MG63 (cell line): ENCODE results near the gene FAM135A. TPM values are rescaled to one million over a fixed set of nuclear protein-coding genes. Genes with fewer than 3 reads are reported as not detected.
A peak's percentile ranks its signal among the peaks of the same experiment; 100 is the strongest.

Experiments used
- DNase-seq: peaks from one replicate; pipeline ENCODE4 v3.0.0-alpha.2; 2020
- H3K27me3 ChIP-seq: fragments of 250-450 bp; sonication (Bioruptor Pico); 2 replicates; pipeline ENCODE4 v1.5.1; 2020; ENCODE audit warnings: mild to moderate bottlenecking, moderate library complexity
- H3K36me3 ChIP-seq: fragments of 250-450 bp; sonication (Bioruptor Pico); 2 replicates; pipeline ENCODE4 v1.5.1; 2020; ENCODE audit warnings: mild to moderate bottlenecking, moderate library complexity
- H3K4me3 ChIP-seq: fragments of 250-450 bp; sonication (Bioruptor Pico); 2 replicates; pipeline ENCODE4 v1.5.1; 2020; ENCODE audit warnings: mild to moderate bottlenecking, moderate library complexity
- H3K9me3 ChIP-seq: fragments of 250-450 bp; sonication (Bioruptor Pico); 2 replicates; pipeline ENCODE4 v1.5.1; 2020; ENCODE audit warnings: mild to moderate bottlenecking, moderate library complexity
- total RNA-seq: library from RNA; depleted of rRNA; stranded (reverse); fragments of >200 nt; shearing (Covaris generic); gene quantifications from 2 replicates; pipeline ENCODE4 v1.2.3, GENCODE V29; 2014; ENCODE audit warnings: low replicate concordance

FAM135A gene
- total RNA-seq, 1 experiment from 2014 or later: 6.7 TPM

- Histone ChIP-seq H3K4me3 (no peak overlapping the region), H3K9me3 (no peaks in the 10 kb centered on the region), H3K36me3 (no peaks in the 10 kb centered on the region), H3K27me3 (peaks cover 6% of the 10 kb centered on the region)
- DNase-seq: no peak
These were observed 23.2 kb upstream of the FAM135A start for GRCh38 chr6:70390067-70390466.

GRCh38 chr6:70391492-70391891 lies 21.8 kb upstream of the FAM135A start:
- H3K9me3 ChIP-seq: no peaks in the 10 kb centered on the region
- H3K4me3 ChIP-seq: no peak overlapping the region
- no peaks in the 10 kb centered on the region for H3K36me3 ChIP-seq
- peaks cover 6% of the 10 kb centered on the region for H3K27me3 ChIP-seq
- DNase-seq: no peak

- H3K36me3 ChIP-seq: no peaks in the 10 kb centered on the region
- H3K4me3 ChIP-seq: no peak overlapping the region
- no peaks in the 10 kb centered on the region for H3K9me3 ChIP-seq
- peaks cover 2% of the 10 kb centered on the region; the same call in 1 of the 2 replicates for H3K27me3 ChIP-seq
- no peak for DNase-seq
These were observed 18.6 kb upstream of the FAM135A start for GRCh38 chr6:70394518-70395300.

- no peak for DNase-seq
- Histone ChIP-seq H3K27me3 (no peaks in the 10 kb centered on the region), H3K9me3 (no peaks in the 10 kb centered on the region), H3K36me3 (no peaks in the 10 kb centered on the region), H3K4me3 (no peak overlapping the region)
These were observed 18.0 kb upstream of the FAM135A start for GRCh38 chr6:70395301-70395672.

- H3K9me3 ChIP-seq: no peaks in the 10 kb centered on the region
- no peak overlapping the region for H3K4me3 ChIP-seq
- H3K27me3 ChIP-seq: no peaks in the 10 kb centered on the region
- no peaks in the 10 kb centered on the region for H3K36me3 ChIP-seq
- no peak for DNase-seq
These were observed 17.1 kb upstream of the FAM135A start for GRCh38 chr6:70396163-70396562.

- no peak for DNase-seq
- no peaks in the 10 kb centered on the region for H3K9me3 ChIP-seq
- H3K27me3 ChIP-seq: no peaks in the 10 kb centered on the region
- H3K4me3 ChIP-seq: no peak overlapping the region
- H3K36me3 ChIP-seq: no peaks in the 10 kb centered on the region
These were observed 16.2 kb upstream of the FAM135A start for GRCh38 chr6:70396796-70397729.

- Histone ChIP-seq H3K4me3 (peak overlapping the region; percentile 2; the same call in 1 of the 2 replicates), H3K36me3 (no peaks in the 10 kb centered on the region), H3K27me3 (0 out of 2 replicates have a peak, but pooled peaks cover 4% of the 10 kb centered on the region), H3K9me3 (no peaks in the 10 kb centered on the region)
- DNase-seq: peak; percentile 20
These were observed 14.3 kb upstream of the FAM135A start for GRCh38 chr6:70398783-70399728.

GRCh38 chr6:70404658-70405057 lies 8.7 kb upstream of the FAM135A start:
- no peak for DNase-seq
- peaks cover 4% of the 10 kb centered on the region; the same call in 1 of the 2 replicates for H3K27me3 ChIP-seq
- no peaks in the 10 kb centered on the region for H3K9me3 ChIP-seq
- no peak overlapping the region for H3K4me3 ChIP-seq
- H3K36me3 ChIP-seq: no peaks in the 10 kb centered on the region

GRCh38 chr6:70409216-70409615 lies 4.1 kb upstream of the FAM135A start:
- no peak for DNase-seq
- no peaks in the 10 kb centered on the region for H3K9me3 ChIP-seq

GRCh38 chr6:70411542-70412251 lies 1.6 kb upstream of the FAM135A start:
- Histone ChIP-seq H3K36me3 (no peaks in the 10 kb centered on the region; the same call in 1 of the 2 replicates), H3K27me3 (no peaks in the 10 kb centered on the region; the same call in 1 of the 2 replicates), H3K4me3 (no peak overlapping the region), H3K9me3 (no peaks in the 10 kb centered on the region)
- DNase-seq: no peak

More at GRCh38 chr6:70409216-70409615, 4.1 kb upstream of the FAM135A start:
- no peaks in the 10 kb centered on the region for H3K36me3 ChIP-seq
- no peak overlapping the region for H3K4me3 ChIP-seq
- H3K27me3 ChIP-seq: no peaks in the 10 kb centered on the region; the same call in 1 of the 2 replicates

- no peaks in the 10 kb centered on the region; the same call in 1 of the 2 replicates for H3K27me3 ChIP-seq
- H3K36me3 ChIP-seq: no peaks in the 10 kb centered on the region; the same call in 1 of the 2 replicates
- H3K9me3 ChIP-seq: no peaks in the 10 kb centered on the region
- no peak for DNase-seq
- H3K4me3 ChIP-seq: peak overlapping the region; percentile 75
These were observed 825 bp upstream of the FAM135A start for GRCh38 chr6:70412252-70413113.

- H3K36me3 ChIP-seq: no peaks in the 10 kb centered on the region; the same call in none of the 2 replicates
- H3K4me3 ChIP-seq: peak overlapping the region; percentile 75
- no peaks in the 10 kb centered on the region for H3K27me3 ChIP-seq
- no peaks in the 10 kb centered on the region for H3K9me3 ChIP-seq
- DNase-seq: no peak
These were observed 735 bp downstream of the FAM135A start for GRCh38 chr6:70413992-70414494.

GRCh38 chr6:70414813-70415212 lies 1.5 kb downstream of the FAM135A start:
- H3K9me3 ChIP-seq: no peaks in the 10 kb centered on the region
- DNase-seq: no peak
- H3K27me3 ChIP-seq: no peaks in the 10 kb centered on the region
- H3K4me3 ChIP-seq: no peak overlapping the region; the same call in 1 of the 2 replicates
- H3K36me3 ChIP-seq: no peaks in the 10 kb centered on the region; the same call in none of the 2 replicates

- Histone ChIP-seq H3K4me3 (no peak overlapping the region), H3K9me3 (no peaks in the 10 kb centered on the region), H3K27me3 (no peaks in the 10 kb centered on the region), H3K36me3 (no peaks in the 10 kb centered on the region; the same call in none of the 2 replicates)
- no peak for DNase-seq
These were observed 1.9 kb downstream of the FAM135A start for GRCh38 chr6:70415247-70415646.
